Astrocyte of the hippocampus (primary cell): Measurements from ENCODE around the gene KIF18B.
A peak's percentile ranks its signal among the peaks of the same experiment; 100 is the strongest.

Source experiments
- DNase-seq: peaks from one replicate; pipeline ENCODE4 v3.0.0; 2011; ENCODE audit warnings: low read depth, low spot score

Gene KIF18B

GRCh38 chr17:44940317-44940716 is 7.3 kb downstream of the KIF18B start:
- peak; percentile 84 for DNase-seq

GRCh38 chr17:44935116-44935515 is 12.5 kb downstream of the KIF18B start:
- DNase-seq = no peak

- no peak for DNase-seq
Observed at GRCh38 chr17:44934745-44935105, 12.8 kb downstream of the KIF18B start.

GRCh38 chr17:44933824-44934744 is 13.5 kb downstream of the KIF18B start:
- DNase-seq = no peak

- DNase-seq = no peak
Observed at GRCh38 chr17:44932787-44933097, 14.8 kb downstream of the KIF18B start.

GRCh38 chr17:44932096-44932786 is 15.3 kb downstream of the KIF18B start:
- DNase-seq = no peak

- no peak for DNase-seq
Observed at GRCh38 chr17:44931376-44931775, 16.2 kb downstream of the KIF18B start.

- DNase-seq = no peak
Observed at GRCh38 chr17:44930667-44931066, 16.9 kb downstream of the KIF18B start.

GRCh38 chr17:44928950-44929720 is 18.4 kb downstream of the KIF18B start:
- DNase-seq = no peak

GRCh38 chr17:44928136-44928535 is 19.4 kb downstream of the KIF18B start:
- DNase-seq = no peak

- no peak for DNase-seq
Observed at GRCh38 chr17:44927696-44928095, 19.9 kb downstream of the KIF18B start.

GRCh38 chr17:44926821-44927525 is 20.6 kb downstream of the KIF18B start:
- DNase-seq = no peak

- DNase-seq = no peak
Observed at GRCh38 chr17:44925731-44926697, 21.6 kb downstream of the KIF18B start.

GRCh38 chr17:44924107-44924544 is 23.4 kb downstream of the KIF18B start:
- DNase-seq = no peak

GRCh38 chr17:44922746-44923470 is 24.7 kb downstream of the KIF18B start:
- DNase-seq = no peak

- DNase-seq = no peak
Observed at GRCh38 chr17:44922136-44922535, 25.4 kb downstream of the KIF18B start.

GRCh38 chr17:44921122-44921882 is 26.3 kb downstream of the KIF18B start:
- no peak for DNase-seq

- no peak for DNase-seq
Observed at GRCh38 chr17:44920565-44920940, 27.0 kb downstream of the KIF18B start.
